H1 (cell line): ENCODE data around the gene PANX1. TPM values are rescaled to one million over a fixed set of nuclear protein-coding genes. Genes with fewer than 3 reads are reported as not detected.
A peak's percentile ranks its signal among the peaks of the same experiment; 100 is the strongest.

ENCODE experiments used
- CTCF ChIA-PET: fragments of 300-600 bp; sonication (Branson Sonifier 250); formaldehyde crosslinking; loops from one replicate; lab custom pipeline; 2021; ENCODE audit not compliant: partially characterized antibody; lab: Charles Lee
- POLR2A ChIA-PET: fragments of 300-600 bp; sonication (Branson Sonifier 250); formaldehyde crosslinking; loops from one replicate; lab custom pipeline; 2021; ENCODE audit warnings: inconsistent platforms; ENCODE audit not compliant: partially characterized antibody; lab: Charles Lee
- DNase-seq, 2 experiments: peaks; one replicate each; pipeline versions ENCODE4 v3.0.0 to v3.0.0-alpha.2; 2010 to 2022; ENCODE audit warnings: low spot score in 2 of 2, low read depth in 1 of 2, mixed read lengths in 1 of 2
- FAIRE-seq: peaks from 2 replicates; lab custom pipeline; 2011; peaks lifted over from hg19 to GRCh38; lab: Jason Lieb, UNC
- H2AFZ ChIP-seq: 2 replicates; pipeline ENCODE4 v1.8.1; 2012; ENCODE audit warnings: low read length, inconsistent platforms
- H2AK5ac ChIP-seq: 2 replicates; pipeline ENCODE4 v1.6.1; 2013; ENCODE audit warnings: low read depth, low read length
- H2BK120ac ChIP-seq: replicated peaks from 2 replicates; pipeline ENCODE3; 2013; ENCODE audit warnings: low read depth, low read length, inconsistent platforms
- H2BK12ac ChIP-seq: 2 replicates; pipeline ENCODE4 v1.6.1; 2013; ENCODE audit warnings: low read depth, low read length
- H2BK15ac ChIP-seq: 2 replicates; pipeline ENCODE4 v1.6.1; 2013; ENCODE audit warnings: low read length
- H2BK20ac ChIP-seq: 2 replicates; pipeline ENCODE4 v1.6.1; 2013; ENCODE audit warnings: low read length
- H2BK5ac ChIP-seq: 2 replicates; pipeline ENCODE4 v1.6.1; 2013; ENCODE audit warnings: low read depth, low read length
- H3K14ac ChIP-seq: 2 replicates; pipeline ENCODE4 v1.6.1; 2013; ENCODE audit warnings: inconsistent platforms; ENCODE audit not compliant: insufficient read length
- H3K18ac ChIP-seq: 2 replicates; pipeline ENCODE4 v1.6.1; 2013; ENCODE audit warnings: low read length; ENCODE audit errors: extremely low read depth
- H3K23ac ChIP-seq: 2 replicates; pipeline ENCODE4 v1.6.1; 2013; ENCODE audit warnings: inconsistent platforms; ENCODE audit not compliant: insufficient read length
- H3K23me2 ChIP-seq: 2 replicates; pipeline ENCODE4 v1.6.1; 2013; ENCODE audit warnings: low read depth, low read length
- H3K27ac ChIP-seq: 2 replicates; pipeline ENCODE4 v1.6.1; 2011; ENCODE audit warnings: low read depth, low read length, inconsistent platforms
- H3K27me3 ChIP-seq, 4 experiments: replicated peaks in 1 of 4; 1 replicate in 1 of 4; 2 replicates in 3 of 4; pipeline versions ENCODE4 v1.6.1 to v1.8.1; 2011 to 2013; ENCODE audit warnings: low read length in 3 of 4, mild to moderate bottlenecking in 3 of 4, inconsistent platforms in 2 of 4, mixed read lengths in 2 of 4, moderate library complexity in 1 of 4; ENCODE audit not compliant: control insufficient read depth in 3 of 4, insufficient read depth in 3 of 4; ENCODE audit errors: extremely low read depth in 1 of 4
- H3K36me3 ChIP-seq, 4 experiments: 2 replicates each; pipeline versions ENCODE4 v1.6.1 to v1.8.1; 2011 to 2013; ENCODE audit warnings: mild to moderate bottlenecking in 4 of 4, low read length in 3 of 4, moderate library complexity in 2 of 4, control low read depth in 1 of 4, inconsistent platforms in 1 of 4; ENCODE audit not compliant: insufficient read depth in 4 of 4, control insufficient read depth in 2 of 4
- H3K4ac ChIP-seq: replicated peaks from 2 replicates; pipeline ENCODE3; 2013; ENCODE audit warnings: low read length, low read depth, mixed read lengths, inconsistent platforms; ENCODE audit not compliant: insufficient read length
- H3K4me1 ChIP-seq, 4 experiments: replicated peaks in 1 of 4; 1 replicate in 1 of 4; 2 replicates in 3 of 4; pipeline versions ENCODE4 v1.6.1 to v1.8.1; 2011 to 2013; ENCODE audit warnings: low read length in 3 of 4, inconsistent platforms in 2 of 4, mixed read lengths in 1 of 4; ENCODE audit not compliant: insufficient read depth in 4 of 4, control insufficient read depth in 3 of 4
- H3K4me2 ChIP-seq, 2 experiments: 2 replicates each; pipeline versions ENCODE4 v1.6.1 to v1.8.1; 2011 to 2013; ENCODE audit warnings: low read depth in 2 of 2, low read length in 2 of 2, control low read depth in 1 of 2, inconsistent platforms in 1 of 2, mild to moderate bottlenecking in 1 of 2; ENCODE audit not compliant: insufficient read depth in 1 of 2
- H3K4me3 ChIP-seq, 4 experiments: fragments of 200-600, 300-600 bp in 1 of 4; sonication (generic), shearing (Covaris generic), sonication (Bioruptor Twin) in 1 of 4; 2 replicates each; pipeline versions ENCODE4 v1.5.1 to v1.8.1; 2011 to 2016; ENCODE audit warnings: low read length in 4 of 4, low read depth in 3 of 4, control low read depth in 2 of 4, inconsistent platforms in 2 of 4, mild to moderate bottlenecking in 2 of 4, mixed read lengths in 1 of 4, moderate library complexity in 1 of 4; ENCODE audit not compliant: insufficient read depth in 2 of 4; ENCODE audit errors: extremely low read depth in 1 of 4
- H3K56ac ChIP-seq: replicated peaks from 2 replicates; pipeline ENCODE3; 2013; ENCODE audit warnings: low read depth, mild to moderate bottlenecking, mixed read lengths, low read length, inconsistent platforms; ENCODE audit not compliant: insufficient read length
- H3K79me1 ChIP-seq: 2 replicates; pipeline ENCODE4 v1.6.1; 2013; ENCODE audit warnings: low read depth, low read length, control low read depth
- H3K79me2 ChIP-seq, 2 experiments: 2 replicates each; pipeline versions ENCODE4 v1.6.1 to v1.8.1; 2012 to 2013; ENCODE audit warnings: low read length in 2 of 2, mild to moderate bottlenecking in 2 of 2, inconsistent platforms in 1 of 2; ENCODE audit not compliant: insufficient read depth in 2 of 2, control insufficient read depth in 1 of 2
- H3K9ac ChIP-seq, 4 experiments: replicated peaks in 1 of 4; 1 replicate in 1 of 4; 2 replicates in 3 of 4; pipeline versions ENCODE4 v1.6.1 to v1.8.1; 2011 to 2013; ENCODE audit warnings: low read depth in 3 of 4, low read length in 3 of 4, control low read depth in 2 of 4, mild to moderate bottlenecking in 2 of 4, moderate library complexity in 2 of 4, inconsistent platforms in 1 of 4; ENCODE audit errors: extremely low read depth in 1 of 4
- H3K9me3 ChIP-seq, 2 experiments: 2 replicates each; pipeline versions ENCODE4 v1.6.1 to v1.8.1; 2012 to 2013; ENCODE audit warnings: mild to moderate bottlenecking in 2 of 2, moderate library complexity in 2 of 2, control low read depth in 1 of 2, inconsistent platforms in 1 of 2, low read depth in 1 of 2, low read length in 1 of 2, mixed read lengths in 1 of 2; ENCODE audit not compliant: insufficient read depth in 2 of 2
- H4K20me1 ChIP-seq, 2 experiments: replicated peaks in 1 of 2; 2 replicates each; pipeline versions ENCODE3 to v1.8.1; 2011 to 2013; ENCODE audit warnings: inconsistent platforms in 2 of 2, low read length in 2 of 2, mild to moderate bottlenecking in 1 of 2; ENCODE audit not compliant: insufficient read depth in 2 of 2, control insufficient read depth in 1 of 2
- H4K5ac ChIP-seq: 2 replicates; pipeline ENCODE4 v1.6.1; 2013; ENCODE audit warnings: low read length, low read depth, mixed read lengths, inconsistent platforms; ENCODE audit not compliant: insufficient read length
- H4K8ac ChIP-seq: 2 replicates; pipeline ENCODE4 v1.8.0; 2013; ENCODE audit warnings: mild to moderate bottlenecking, moderate library complexity, low read length, inconsistent platforms; ENCODE audit not compliant: insufficient read depth; ENCODE audit errors: extremely low read depth
- H4K91ac ChIP-seq: replicated peaks from 2 replicates; pipeline ENCODE3; 2013; ENCODE audit warnings: low read length, mixed read lengths, inconsistent platforms; ENCODE audit not compliant: insufficient read length
- CTBP2 ChIP-seq: IDR thresholded peaks from 2 replicates; pipeline ENCODE4 v1.7.0; 2011; ENCODE audit warnings: borderline replicate concordance, mild to moderate bottlenecking, moderate library complexity, mixed read lengths, low read length; ENCODE audit not compliant: insufficient read depth, insufficient read length
- FOSL1 ChIP-seq: IDR thresholded peaks from 2 replicates; pipeline ENCODE4 v1.6.1; 2011; ENCODE audit warnings: mild to moderate bottlenecking, low read depth, low read length, moderate library complexity; ENCODE audit not compliant: insufficient read depth
- HDAC6 ChIP-seq: IDR thresholded peaks from one replicate; pipeline ENCODE4 v1.7.1; 2012; ENCODE audit warnings: low read depth, mild to moderate bottlenecking, inconsistent platforms, low read length, moderate library complexity
- NANOG ChIP-seq: IDR thresholded peaks from 2 replicates; pipeline ENCODE4 v1.6.1; 2011; ENCODE audit warnings: low read length, low read depth, mild to moderate bottlenecking, inconsistent platforms; ENCODE audit not compliant: insufficient read depth, poor library complexity, severe bottlenecking
- POLR2AphosphoS5 ChIP-seq: IDR thresholded peaks from 2 replicates; pipeline ENCODE4 v1.6.1; 2011; ENCODE audit warnings: low read depth, low read length
- WGBS, 2 experiments: shearing (Covaris generic) in 1 of 2; methylation state at CpG; one replicate each; pipeline versions ENCODE4 v1.1.6 to v1.1.7; 2013 to 2015; ENCODE audit warnings: low lambda C conversion rate in 2 of 2, mixed read lengths in 2 of 2, inconsistent platforms in 1 of 2, low coverage in 1 of 2, missing lambda C conversion rate in 1 of 2; ENCODE audit not compliant: insufficient replicate concordance in 2 of 2, insufficient coverage in 1 of 2, insufficient read length in 1 of 2; ENCODE audit errors: extremely low coverage in 1 of 2, missing lambda C conversion rate in 1 of 2; 5-methylcytosine and 5-hydroxymethylcytosine counted together
- polyA plus RNA-seq, 7 experiments: library from polyadenylated mRNA; depleted of rRNA in 3 of 7; stranded (reverse) in 5 of 7; unstranded in 2 of 7; fragments of >200 nt in 5 of 7; fragments of 200-250 nt in 2 of 7; gene quantifications; 1 replicate in 5 of 7; 2 replicates in 1 of 7; 4 replicates in 1 of 7; pipeline versions ENCODE4 v1.2.1 to v1.2.3, GENCODE V29; 2011 to 2013; ENCODE audit warnings: missing spikeins in 2 of 7, mixed read lengths in 2 of 7
- total RNA-seq: library from RNA; stranded (reverse); fragmentation: NEBNext Ultra II Directional; extraction: Animal tissue kit (Norgen Biotek cat#: 25700); gene quantifications from 2 replicates; pipeline ENCODE4 v1.2.1, GENCODE V29; 2021

The PANX1 gene
- total and polyA plus RNA-seq, 2 of the 8 experiments (the other 6 are each of a cell fraction or from before 2014, with no cell fraction given), result 15.9 to 35.2 TPM

DNA sequence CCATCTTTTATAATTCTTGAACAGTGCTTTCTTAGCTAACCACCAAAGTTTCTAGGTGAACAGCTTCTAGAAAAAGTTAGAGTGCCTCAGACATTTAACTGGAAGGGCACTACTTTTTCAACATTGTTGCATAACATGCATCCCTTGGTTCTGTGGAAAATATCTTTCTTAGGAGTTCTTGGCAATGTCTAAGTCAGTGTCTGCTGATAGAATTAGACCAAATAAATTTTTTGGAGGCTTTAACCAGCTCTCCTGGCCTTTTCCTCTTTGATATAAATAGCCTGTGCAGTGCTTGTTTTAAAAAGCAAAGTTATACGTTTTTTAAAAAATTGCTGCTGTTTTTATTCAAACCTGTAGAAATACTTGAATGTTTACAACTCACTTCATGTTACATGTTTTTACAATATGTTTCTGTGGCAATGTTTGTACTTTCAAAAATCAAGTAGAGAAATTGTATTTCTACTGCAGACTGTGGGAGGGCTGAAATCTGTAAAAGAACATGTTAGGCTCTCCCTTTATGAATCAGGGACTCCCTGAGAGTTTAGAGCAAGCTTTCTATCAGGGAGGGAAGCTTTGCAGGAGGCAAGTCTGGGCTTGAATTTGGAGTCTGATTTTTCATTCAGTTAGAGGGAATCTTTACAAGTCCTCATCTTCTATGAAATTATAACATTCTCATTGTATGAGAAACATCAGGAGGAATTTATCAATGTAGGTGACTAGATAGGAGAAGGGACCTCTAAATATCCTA is 16.3 kb upstream of the PANX1 start:
- WGBS, 2 experiments, result 88% methylated on average over 1 of the region's 1 CpG; no CpG with 5 or more reads in 1 of the 2 experiments
- Histone ChIP-seq H2BK12ac (no peak overlapping the region), H3K4me2 (no peak overlapping the region), H3K27me3 (no peaks in the 10 kb centered on the region), H2BK120ac (no peak overlapping the region), H4K91ac (no peak overlapping the region), H4K5ac (no peak overlapping the region), H2AFZ (no peak overlapping the region), H2AK5ac (no peak overlapping the region), H3K9me3 (no peaks in the 10 kb centered on the region), H3K56ac (no peak overlapping the region), H3K4ac (no peak overlapping the region), H4K8ac (no peak overlapping the region), H3K79me1 (no peaks in the 10 kb centered on the region; the same call in 1 of the 2 replicates), H3K18ac (no peak overlapping the region), H3K23ac (no peak overlapping the region), H2BK5ac (no peak overlapping the region), H2BK15ac (no peak overlapping the region), H3K4me1 (peaks cover 0 to 8% (median 0%) of the 10 kb centered on the region in 4 experiments; a peak in 1 of 7 replicates), H3K23me2 (no peaks in the 10 kb centered on the region; the same call in 1 of the 2 replicates), H2BK20ac (peak overlapping the region; percentile 41; the same call in 1 of the 2 replicates), H3K14ac (no peak overlapping the region), H4K20me1 (no peaks in the 10 kb centered on the region), H3K27ac (no peak overlapping the region), H3K79me2 (peaks cover 0 to under 1% of the 10 kb centered on the region in 2 experiments; a peak in 1 of 4 replicates), H3K36me3 (no peaks in the 10 kb centered on the region), H3K4me3 (no peak overlapping the region), H3K9ac (no peak overlapping the region)
- DNase-seq (no peak), FAIRE-seq (no peak)
- ChIA-PET POLR2A (interaction anchor here (1.0 kb wide), 1 partner anchor 16 kb away, joined by 3 read pairs; the partner anchor contains the start of gene PANX1), CTCF (interaction anchor here (0.7 to 1.5 kb wide), 3 partner anchors 11 to 191 kb away, joined by 3 to 5 read pairs (median 3); no protein-coding TSS in a partner anchor)
- TF ChIP-seq HDAC6, result no peak
- TF ChIP-seq NANOG, result no peak
- TF ChIP-seq FOSL1, result no peak
- TF ChIP-seq CTBP2, result no peak
- no peak for TF ChIP-seq POLR2AphosphoS5
